ENCODE data around the gene CDKAL1.

DNA sequence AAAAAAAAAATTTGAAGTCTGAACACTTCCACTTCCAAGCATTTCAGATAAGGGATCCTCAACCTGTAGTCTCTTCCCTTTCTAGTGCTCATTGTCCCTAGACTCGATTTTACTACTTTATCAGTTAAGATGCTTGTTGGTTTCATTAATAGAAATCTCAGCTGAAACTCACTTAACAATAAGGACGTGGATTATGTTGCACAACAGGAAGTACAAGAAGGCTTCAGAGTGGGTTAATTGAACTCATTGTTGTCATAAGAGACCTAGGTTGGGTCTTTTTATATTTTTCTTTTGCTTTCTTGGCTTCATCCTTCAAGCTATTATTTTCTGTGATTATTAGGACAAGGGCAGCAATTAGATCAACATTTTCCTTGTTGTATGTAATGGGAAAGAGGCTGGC is 175.2 kb downstream of the CDKAL1 start:
- TF ChIP-seq, protein P1, sequence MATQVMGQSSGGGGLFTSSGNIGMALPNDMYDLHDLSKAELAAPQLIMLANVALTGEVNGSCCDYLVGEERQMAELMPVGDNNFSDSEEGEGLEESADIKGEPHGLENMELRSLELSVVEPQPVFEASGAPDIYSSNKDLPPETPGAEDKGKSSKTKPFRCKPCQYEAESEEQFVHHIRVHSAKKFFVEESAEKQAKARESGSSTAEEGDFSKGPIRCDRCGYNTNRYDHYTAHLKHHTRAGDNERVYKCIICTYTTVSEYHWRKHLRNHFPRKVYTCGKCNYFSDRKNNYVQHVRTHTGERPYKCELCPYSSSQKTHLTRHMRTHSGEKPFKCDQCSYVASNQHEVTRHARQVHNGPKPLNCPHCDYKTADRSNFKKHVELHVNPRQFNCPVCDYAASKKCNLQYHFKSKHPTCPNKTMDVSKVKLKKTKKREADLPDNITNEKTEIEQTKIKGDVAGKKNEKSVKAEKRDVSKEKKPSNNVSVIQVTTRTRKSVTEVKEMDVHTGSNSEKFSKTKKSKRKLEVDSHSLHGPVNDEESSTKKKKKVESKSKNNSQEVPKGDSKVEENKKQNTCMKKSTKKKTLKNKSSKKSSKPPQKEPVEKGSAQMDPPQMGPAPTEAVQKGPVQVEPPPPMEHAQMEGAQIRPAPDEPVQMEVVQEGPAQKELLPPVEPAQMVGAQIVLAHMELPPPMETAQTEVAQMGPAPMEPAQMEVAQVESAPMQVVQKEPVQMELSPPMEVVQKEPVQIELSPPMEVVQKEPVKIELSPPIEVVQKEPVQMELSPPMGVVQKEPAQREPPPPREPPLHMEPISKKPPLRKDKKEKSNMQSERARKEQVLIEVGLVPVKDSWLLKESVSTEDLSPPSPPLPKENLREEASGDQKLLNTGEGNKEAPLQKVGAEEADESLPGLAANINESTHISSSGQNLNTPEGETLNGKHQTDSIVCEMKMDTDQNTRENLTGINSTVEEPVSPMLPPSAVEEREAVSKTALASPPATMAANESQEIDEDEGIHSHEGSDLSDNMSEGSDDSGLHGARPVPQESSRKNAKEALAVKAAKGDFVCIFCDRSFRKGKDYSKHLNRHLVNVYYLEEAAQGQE (IDR thresholded peaks at IDR 0.05): no peak
- no peak for TF ChIP-seq NR2F2 (IDR thresholded peaks at IDR 0.05)
- TF ChIP-seq, protein P2, sequence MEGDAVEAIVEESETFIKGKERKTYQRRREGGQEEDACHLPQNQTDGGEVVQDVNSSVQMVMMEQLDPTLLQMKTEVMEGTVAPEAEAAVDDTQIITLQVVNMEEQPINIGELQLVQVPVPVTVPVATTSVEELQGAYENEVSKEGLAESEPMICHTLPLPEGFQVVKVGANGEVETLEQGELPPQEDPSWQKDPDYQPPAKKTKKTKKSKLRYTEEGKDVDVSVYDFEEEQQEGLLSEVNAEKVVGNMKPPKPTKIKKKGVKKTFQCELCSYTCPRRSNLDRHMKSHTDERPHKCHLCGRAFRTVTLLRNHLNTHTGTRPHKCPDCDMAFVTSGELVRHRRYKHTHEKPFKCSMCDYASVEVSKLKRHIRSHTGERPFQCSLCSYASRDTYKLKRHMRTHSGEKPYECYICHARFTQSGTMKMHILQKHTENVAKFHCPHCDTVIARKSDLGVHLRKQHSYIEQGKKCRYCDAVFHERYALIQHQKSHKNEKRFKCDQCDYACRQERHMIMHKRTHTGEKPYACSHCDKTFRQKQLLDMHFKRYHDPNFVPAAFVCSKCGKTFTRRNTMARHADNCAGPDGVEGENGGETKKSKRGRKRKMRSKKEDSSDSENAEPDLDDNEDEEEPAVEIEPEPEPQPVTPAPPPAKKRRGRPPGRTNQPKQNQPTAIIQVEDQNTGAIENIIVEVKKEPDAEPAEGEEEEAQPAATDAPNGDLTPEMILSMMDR (IDR thresholded peaks at IDR 0.05; ENCODE audit: low read depth, low read length, missing input control): no peak
- TF ChIP-seq TAF1 (conservative IDR thresholded peaks at IDR 0.05): no peak
- no peak for TF ChIP-seq ATF3 (IDR thresholded peaks at IDR 0.05)
- TF ChIP-seq JUND (IDR thresholded peaks at IDR 0.05): no peak
- no peak for TF ChIP-seq ZBTB33 (IDR thresholded peaks at IDR 0.05)
- TF ChIP-seq RAD21 (IDR thresholded peaks at IDR 0.05): no peak
- TF ChIP-seq, protein P3, sequence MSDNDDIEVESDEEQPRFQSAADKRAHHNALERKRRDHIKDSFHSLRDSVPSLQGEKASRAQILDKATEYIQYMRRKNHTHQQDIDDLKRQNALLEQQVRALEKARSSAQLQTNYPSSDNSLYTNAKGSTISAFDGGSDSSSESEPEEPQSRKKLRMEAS (IDR thresholded peaks at IDR 0.05): no peak
- TF ChIP-seq YY1 (IDR thresholded peaks at IDR 0.05): no peak
- TF ChIP-seq GABPA (IDR thresholded peaks at IDR 0.05 in 1 of 2, conservative IDR thresholded peaks at IDR 0.05 in 1 of 2): no peak
- no peak for TF ChIP-seq EGR1 (IDR thresholded peaks at IDR 0.05; ENCODE audit: low read depth in 2 of 2)

Data from liver (tissue), 3 donors.